IMR-90 (cell line): ENCODE results near the gene RXFP1. TPM values are rescaled to one million over a fixed set of nuclear protein-coding genes. Genes with fewer than 3 reads are reported as not detected.

Experiments used
- ATAC-seq: fragments of 200-7000 bp; cut with Tn5 transposase; 2 replicates; pipeline ENCODE4 v1.9.1; 2020; ENCODE audit warnings: low read depth, mild to moderate bottlenecking, moderate library complexity
- BruUV-seq: library from RNA; stranded (reverse); fragments of 400-500 nt; replicated peaks from 2 replicates; lab custom pipeline; 2021; lab: Mats Ljungman, UMichigan
- CTCF ChIA-PET: fragments of 300-600 bp; formaldehyde crosslinking; extraction: SDS; loops from one replicate; lab custom pipeline; 2021; ENCODE audit warnings: antibody characterized with exemption; lab: Yijun Ruan, JAX
- POLR2A ChIA-PET: fragments of 300-600 bp; sonication (Branson Sonifier 250); formaldehyde crosslinking; loops from one replicate; lab custom pipeline; 2022; ENCODE audit warnings: antibody characterized with exemption; ENCODE audit not compliant: unreplicated experiment; lab: Charles Lee
- DNase-seq: peaks from one replicate; pipeline ENCODE4 v3.0.0; 2013
- H2AFZ ChIP-seq: replicated peaks from 2 replicates; pipeline ENCODE3; 2013; ENCODE audit warnings: low read length, mild to moderate bottlenecking; ENCODE audit not compliant: poor library complexity
- H2AK5ac ChIP-seq: 2 replicates; pipeline ENCODE4 v1.6.1; 2013; ENCODE audit warnings: low read depth, low read length, inconsistent platforms
- H2AK9ac ChIP-seq: replicated peaks from 2 replicates; pipeline ENCODE3; 2013; ENCODE audit warnings: mild to moderate bottlenecking, low read depth, low read length, moderate library complexity; ENCODE audit not compliant: poor library complexity
- H2BK120ac ChIP-seq: 2 replicates; pipeline ENCODE4 v1.6.1; 2013; ENCODE audit warnings: low read depth, low read length, inconsistent platforms
- H2BK15ac ChIP-seq: 3 replicates; pipeline ENCODE4 v1.6.1; 2013; ENCODE audit warnings: low read depth, low read length, inconsistent platforms
- H2BK20ac ChIP-seq: 2 replicates; pipeline ENCODE4 v1.6.1; 2013; ENCODE audit warnings: low read depth, mild to moderate bottlenecking, inconsistent platforms, low read length, moderate library complexity
- H2BK5ac ChIP-seq: 2 replicates; pipeline ENCODE4 v1.6.1; 2013; ENCODE audit warnings: mild to moderate bottlenecking, low read depth, low read length, inconsistent platforms; ENCODE audit not compliant: poor library complexity, severe bottlenecking
- H3K14ac ChIP-seq: replicated peaks from 2 replicates; pipeline ENCODE4 v1.6.1; 2013; ENCODE audit warnings: low read depth, low read length, inconsistent platforms
- H3K18ac ChIP-seq: 2 replicates; pipeline ENCODE4 v1.6.1; 2013; ENCODE audit warnings: low read depth, low read length, control low read depth
- H3K23ac ChIP-seq: 2 replicates; pipeline ENCODE4 v1.6.1; 2013; ENCODE audit warnings: low read depth, low read length, inconsistent platforms
- H3K27ac ChIP-seq: 2 replicates; pipeline ENCODE4 v1.5.1; 2013; ENCODE audit warnings: mild to moderate bottlenecking, control low read depth, low read length; ENCODE audit not compliant: insufficient read depth
- H3K27me3 ChIP-seq: 2 replicates; pipeline ENCODE4 v1.6.1; 2013; ENCODE audit warnings: low read length; ENCODE audit not compliant: control insufficient read depth, insufficient read depth
- H3K36me3 ChIP-seq: 2 replicates; pipeline ENCODE4 v1.6.1; 2013; ENCODE audit warnings: low read length, mixed read lengths; ENCODE audit not compliant: control insufficient read depth, insufficient read depth
- H3K4ac ChIP-seq: 2 replicates; pipeline ENCODE4 v1.6.1; 2013; ENCODE audit warnings: low read depth, low read length, inconsistent platforms
- H3K4me1 ChIP-seq: 2 replicates; pipeline ENCODE4 v1.6.1; 2013; ENCODE audit warnings: low read length, mixed read lengths; ENCODE audit not compliant: control insufficient read depth, insufficient read depth
- H3K4me2 ChIP-seq: 2 replicates; pipeline ENCODE4 v1.6.1; 2013; ENCODE audit warnings: low read depth, mild to moderate bottlenecking, control low read depth, low read length, moderate library complexity
- H3K4me3 ChIP-seq: 2 replicates; pipeline ENCODE4 v1.5.1; 2013; ENCODE audit warnings: low read depth, mild to moderate bottlenecking, control low read depth, low read length, moderate library complexity; ENCODE audit not compliant: insufficient read depth
- H3K56ac ChIP-seq: 2 replicates; pipeline ENCODE4 v1.6.1; 2013; ENCODE audit warnings: low read length, inconsistent platforms; ENCODE audit not compliant: insufficient read depth; ENCODE audit errors: extremely low read depth
- H3K79me1 ChIP-seq, 2 experiments: 2 replicates each; pipeline ENCODE4 v1.6.1; 2013; ENCODE audit warnings: low read length in 2 of 2, inconsistent platforms in 1 of 2, low read depth in 1 of 2
- H3K9ac ChIP-seq: 2 replicates; pipeline ENCODE4 v1.6.1; 2013; ENCODE audit warnings: low read depth, low read length, control low read depth
- H3K9me1 ChIP-seq: 2 replicates; pipeline ENCODE4 v1.6.1; 2013; ENCODE audit warnings: low read length, inconsistent platforms; ENCODE audit not compliant: insufficient read depth
- H3K9me3 ChIP-seq: 2 replicates; pipeline ENCODE4 v1.6.1; 2013; ENCODE audit warnings: low read length; ENCODE audit not compliant: control insufficient read depth, insufficient read depth
- H4K20me1 ChIP-seq: 2 replicates; pipeline ENCODE4 v1.6.1; 2013; ENCODE audit warnings: low read length, inconsistent platforms; ENCODE audit not compliant: insufficient read depth
- H4K5ac ChIP-seq: 2 replicates; pipeline ENCODE4 v1.6.1; 2013; ENCODE audit warnings: mild to moderate bottlenecking, low read depth, low read length, control low read depth
- H4K8ac ChIP-seq, 2 experiments: 2 replicates each; pipeline ENCODE4 v1.6.1; 2013; ENCODE audit warnings: low read depth in 2 of 2, low read length in 2 of 2, control low read depth in 1 of 2, inconsistent platforms in 1 of 2
- H4K91ac ChIP-seq: 2 replicates; pipeline ENCODE4 v1.6.1; 2013; ENCODE audit warnings: low read depth, low read length, inconsistent platforms; ENCODE audit not compliant: insufficient read depth
- MAFK ChIP-seq: IDR thresholded peaks from 2 replicates; pipeline ENCODE4 v1.6.1; 2012; ENCODE audit warnings: low read depth, low read length, improper control_type of control experiment
- POLR2A ChIP-seq: IDR thresholded peaks from 2 replicates; pipeline ENCODE4 v1.6.1; 2012; ENCODE audit warnings: mild to moderate bottlenecking, low read depth, low read length
- RAD21 ChIP-seq: IDR thresholded peaks from 2 replicates; pipeline ENCODE4 v1.6.1; 2012; ENCODE audit warnings: low read length, improper control_type of control experiment
- WGBS, 2 experiments: methylation state at CpG; one replicate each; pipeline versions ENCODE4 v1.1.5 to v1.1.7; 2013; ENCODE audit warnings: missing lambda C conversion rate in 2 of 2; ENCODE audit not compliant: insufficient read length in 1 of 2; ENCODE audit errors: extremely low coverage in 2 of 2; 5-methylcytosine and 5-hydroxymethylcytosine counted together
- dilution Hi-C: fragments of 300-500 bp; cut with HindIII; formaldehyde crosslinking; loops from one replicate; pipeline ENCODE4 v1.14.3; 2018; ENCODE audit warnings: low sequenced_read_pairs; ENCODE audit not compliant: unreplicated experiment
- in situ Hi-C: fragments of 300-500 bp; cut with MboI; formaldehyde crosslinking; loops from 3 replicates; pipeline ENCODE4 v1.14.3; 2019; ENCODE audit warnings: low sequenced_read_pairs, inconsistent platforms, mixed read lengths
- intact Hi-C: fragments of 100-400 bp; cut with micrococcal nuclease; formaldehyde crosslinking; loops from 2 replicates; pipeline ENCODE4 v1.10.0; 2022
- polyA plus RNA-seq, 3 experiments: library from polyadenylated mRNA; depleted of rRNA; stranded (reverse); fragments of >200 nt; gene quantifications; 2 replicates each; pipeline ENCODE4 v1.2.3, GENCODE V29; 2012; ENCODE audit warnings: low replicate concordance in 1 of 3
- total RNA-seq: library from RNA; depleted of rRNA; stranded (reverse); fragments of >200 nt; gene quantifications from 2 replicates; pipeline ENCODE4 v1.2.3, GENCODE V29; 2012

The RXFP1 gene
- total and polyA plus RNA-seq, 2 of the 4 experiments (the other 2 are of a cell fraction): not detected

DNA sequence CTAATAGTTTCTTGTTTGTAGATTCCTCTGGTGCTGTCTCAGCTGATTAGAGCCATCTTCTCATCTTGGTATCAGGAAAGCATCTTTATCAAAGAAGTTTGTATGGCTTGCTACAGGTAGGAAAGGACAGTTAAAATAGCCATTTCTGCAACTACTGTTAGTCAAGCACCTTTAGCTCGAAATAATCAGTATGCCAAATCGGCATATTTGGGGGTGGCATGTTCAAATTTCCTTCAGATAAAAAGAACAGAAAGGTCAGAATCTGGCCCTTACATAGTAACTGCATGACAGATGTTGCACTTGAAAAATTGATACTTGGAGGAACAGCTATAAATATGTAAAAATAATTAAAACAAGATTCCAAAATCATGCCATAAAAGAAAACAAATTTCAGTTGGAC lies 145.2 kb downstream of the RXFP1 start:
- Histone ChIP-seq H3K27me3 (no peaks in the 10 kb centered on the region), H3K4me3 (no peak overlapping the region), H3K36me3 (no peaks in the 10 kb centered on the region), H3K79me1 (peaks cover 0 to 16% of the 10 kb centered on the region in 2 experiments; a peak in 2 of 4 replicates), H3K14ac (no peak overlapping the region), H3K9me1 (no peaks in the 10 kb centered on the region), H4K5ac (no peak overlapping the region), H2BK15ac (no peak overlapping the region), H4K8ac (no peak overlapping the region), H3K9me3 (no peaks in the 10 kb centered on the region), H2BK20ac (no peak overlapping the region), H2AFZ (no peak overlapping the region), H2BK120ac (no peak overlapping the region), H3K4ac (no peak overlapping the region), H3K56ac (no peak overlapping the region), H3K9ac (no peak overlapping the region), H3K18ac (no peak overlapping the region), H4K91ac (no peak overlapping the region), H2AK9ac (no peak overlapping the region), H3K23ac (no peak overlapping the region), H2AK5ac (no peak overlapping the region), H3K4me2 (no peak overlapping the region), H3K4me1 (no peaks in the 10 kb centered on the region), H3K27ac (no peak overlapping the region), H2BK5ac (no peak overlapping the region), H4K20me1 (no peaks in the 10 kb centered on the region)
- ChIA-PET CTCF (interaction anchor here (0.6 to 2.0 kb wide), 3 partner anchors 11 to 628 kb away, joined by 4 to 6 read pairs (median 5); no protein-coding TSS in a partner anchor), POLR2A (no interaction called here)
- BruUV-seq: no TSS peak
- 90% methylated on average over 2 of the region's 2 CpGs; no CpG with 5 or more reads in 1 of the 2 experiments for WGBS, 2 experiments
- TF ChIP-seq POLR2A (no peak), RAD21 (no peak), MAFK (peak; percentile 46)
- DNase-seq (no peak), ATAC-seq (no peak)
- in situ Hi-C loops (no loop called here), dilution Hi-C loops (no loop called here), intact Hi-C loops (no loop called here)
